WI38 (cell line): Measurements from ENCODE around the gene WDR81.
A peak's percentile ranks its signal among the peaks of the same experiment; 100 is the strongest.
"Not testable (repeated sequence)": the region's sequence is repeated elsewhere in the genome, so short reads cannot be mapped to it uniquely, and the experiment has no call there.

Experiments used
- H3K4me3 ChIP-seq: 2 replicates; pipeline ENCODE4 v1.5.1; 2011; ENCODE audit warnings: low read depth, mild to moderate bottlenecking, control low read depth, low read length
- TF ChIP-seq, protein P1 (sequence below): IDR thresholded peaks from 2 replicates; pipeline ENCODE4 v1.5.1; 2012; ENCODE audit warnings: low read depth, mild to moderate bottlenecking, control low read depth, low read length

WDR81 gene

DNA sequence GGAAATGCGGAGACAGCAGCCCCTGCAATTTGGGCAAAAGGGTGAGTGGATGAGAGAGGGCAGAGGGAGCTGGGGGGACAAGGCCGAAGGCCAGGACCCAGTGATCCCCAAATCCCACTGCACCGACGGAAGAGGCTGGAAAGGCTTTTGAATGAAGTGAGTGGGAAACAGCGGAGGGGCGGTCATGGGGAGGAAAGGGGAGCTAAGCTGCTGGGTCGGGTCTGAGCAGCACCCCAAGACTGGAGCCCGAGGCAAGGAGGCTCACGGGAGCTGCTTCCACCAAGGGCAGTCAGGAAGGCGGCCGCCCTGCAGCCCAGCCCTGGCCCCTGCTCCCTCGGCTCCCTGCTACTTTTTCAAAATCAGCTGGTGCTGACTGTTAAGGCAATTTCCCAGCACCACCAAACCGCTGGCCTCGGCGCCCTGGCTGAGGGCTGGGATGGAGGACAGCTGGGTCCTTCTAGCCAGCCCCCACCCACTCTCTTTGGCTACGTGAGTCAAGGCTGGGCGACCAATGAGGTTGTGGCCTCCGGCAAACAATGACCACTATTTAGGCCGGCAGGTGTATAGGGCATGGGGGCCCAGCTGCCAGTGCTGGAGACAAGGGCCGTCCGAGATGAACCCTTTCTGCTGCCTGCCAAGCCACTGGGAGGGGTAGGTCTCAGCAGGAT lies 37.9 kb downstream of the WDR81 start:
- peak overlapping the region; percentile 59 for H3K4me3 ChIP-seq

DNA sequence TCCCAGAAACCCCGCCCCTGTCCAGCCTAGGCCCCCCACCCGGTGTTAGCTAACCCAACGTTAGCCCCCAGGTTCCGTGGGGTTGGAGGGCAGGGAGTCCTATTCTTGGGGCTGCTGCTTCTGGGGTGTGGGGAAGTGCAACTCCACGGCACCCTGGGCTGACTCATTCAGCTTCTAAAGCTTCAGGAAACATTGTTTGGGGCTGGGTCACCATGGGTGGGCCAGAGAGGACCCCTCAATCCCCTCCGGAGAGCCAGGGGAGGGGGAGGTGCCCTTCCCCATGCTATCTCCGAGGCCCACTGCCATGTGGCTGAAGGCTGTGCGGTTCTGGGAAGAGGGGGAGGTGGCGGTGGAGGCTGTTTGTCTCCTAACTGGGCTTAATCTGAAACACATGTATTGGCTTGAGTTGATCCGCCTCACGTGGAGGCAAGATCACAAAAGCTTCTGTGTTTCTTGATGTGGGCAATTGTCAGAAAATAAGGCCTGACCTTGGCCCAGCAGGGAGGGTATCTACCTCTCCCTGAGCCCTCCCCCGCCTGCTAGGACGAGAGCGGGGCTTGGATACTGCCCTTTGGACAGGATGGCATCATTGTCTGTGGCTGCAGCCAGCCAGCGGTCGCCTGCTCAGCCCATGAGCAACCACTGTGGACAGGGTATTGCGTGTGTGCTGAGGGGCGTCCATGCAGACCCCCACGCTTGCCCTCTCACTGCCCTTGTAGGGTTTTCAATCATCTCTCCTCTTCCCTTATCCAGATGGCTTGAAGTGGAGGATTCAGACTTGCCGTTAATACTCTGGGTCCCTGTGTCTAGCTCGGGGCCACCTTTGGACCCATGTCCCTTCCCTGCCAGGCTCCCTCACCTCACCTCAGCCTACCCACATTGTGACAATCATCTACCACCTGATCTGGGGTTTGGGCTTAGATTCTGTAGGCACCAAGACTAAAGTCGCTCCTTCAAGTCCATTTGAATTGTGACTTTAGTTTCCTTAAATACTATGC lies 38.7 kb downstream of the WDR81 start:
- peak overlapping the region; percentile 59 for H3K4me3 ChIP-seq

More for the DNA sequence above, 37.9 kb downstream of the WDR81 start:
- TF ChIP-seq, protein P1, sequence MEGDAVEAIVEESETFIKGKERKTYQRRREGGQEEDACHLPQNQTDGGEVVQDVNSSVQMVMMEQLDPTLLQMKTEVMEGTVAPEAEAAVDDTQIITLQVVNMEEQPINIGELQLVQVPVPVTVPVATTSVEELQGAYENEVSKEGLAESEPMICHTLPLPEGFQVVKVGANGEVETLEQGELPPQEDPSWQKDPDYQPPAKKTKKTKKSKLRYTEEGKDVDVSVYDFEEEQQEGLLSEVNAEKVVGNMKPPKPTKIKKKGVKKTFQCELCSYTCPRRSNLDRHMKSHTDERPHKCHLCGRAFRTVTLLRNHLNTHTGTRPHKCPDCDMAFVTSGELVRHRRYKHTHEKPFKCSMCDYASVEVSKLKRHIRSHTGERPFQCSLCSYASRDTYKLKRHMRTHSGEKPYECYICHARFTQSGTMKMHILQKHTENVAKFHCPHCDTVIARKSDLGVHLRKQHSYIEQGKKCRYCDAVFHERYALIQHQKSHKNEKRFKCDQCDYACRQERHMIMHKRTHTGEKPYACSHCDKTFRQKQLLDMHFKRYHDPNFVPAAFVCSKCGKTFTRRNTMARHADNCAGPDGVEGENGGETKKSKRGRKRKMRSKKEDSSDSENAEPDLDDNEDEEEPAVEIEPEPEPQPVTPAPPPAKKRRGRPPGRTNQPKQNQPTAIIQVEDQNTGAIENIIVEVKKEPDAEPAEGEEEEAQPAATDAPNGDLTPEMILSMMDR, result no peak

GRCh38 chr17:1764284-1764683 lies 39.8 kb downstream of the WDR81 start:
- TF ChIP-seq, protein P1, result no peak
- H3K4me3 ChIP-seq, result no peak overlapping the region

More for the DNA sequence above, 38.7 kb downstream of the WDR81 start:
- TF ChIP-seq, protein P1, result no peak

DNA sequence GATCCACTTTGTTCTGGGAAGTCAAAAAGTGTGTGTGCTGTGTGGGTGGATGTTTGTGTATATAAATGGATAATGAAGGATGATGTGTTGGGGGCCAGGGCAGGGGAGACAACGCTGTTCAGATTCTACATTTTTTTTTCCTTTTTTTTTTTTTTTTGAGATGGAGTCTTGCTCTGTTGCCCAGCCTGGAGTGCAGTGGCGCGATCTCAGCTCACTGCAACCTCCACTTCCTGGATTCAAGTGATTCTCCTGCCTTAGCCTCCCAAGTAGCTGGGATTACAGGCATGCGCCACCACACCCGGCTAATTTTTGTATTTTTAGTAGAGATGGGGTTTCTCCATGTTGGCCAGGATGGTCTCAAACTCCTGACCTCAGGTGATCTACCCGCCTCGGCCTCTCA lies 40.2 kb downstream of the WDR81 start:
- H3K4me3 ChIP-seq, result not testable (repeated sequence)

DNA sequence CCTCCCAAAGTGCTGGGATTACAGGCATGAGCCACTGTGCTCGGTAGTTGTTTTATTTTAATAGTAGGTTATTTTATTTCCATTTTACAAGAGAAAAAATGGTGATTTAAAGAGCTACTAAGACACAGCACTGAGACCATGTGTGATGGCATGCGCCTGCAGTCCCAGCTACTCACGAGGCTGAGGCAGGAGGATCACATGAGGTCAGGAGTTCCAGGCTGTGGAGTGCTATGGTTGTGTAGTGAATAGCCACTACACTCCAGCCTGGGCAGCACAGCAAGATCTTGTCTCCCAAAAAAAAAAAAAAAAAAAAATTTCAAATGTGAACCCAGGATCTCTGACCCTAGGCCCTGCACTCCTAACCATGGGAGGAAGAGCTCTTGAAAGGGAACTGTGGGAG lies 41.1 kb downstream of the WDR81 start:
- TF ChIP-seq, protein P1, result no peak
- no peak overlapping the region for H3K4me3 ChIP-seq

- H3K4me3 ChIP-seq, result no peak overlapping the region
- TF ChIP-seq, protein P1, result no peak
Measured at GRCh38 chr17:1766382-1767135, 42.1 kb downstream of the WDR81 start.

DNA sequence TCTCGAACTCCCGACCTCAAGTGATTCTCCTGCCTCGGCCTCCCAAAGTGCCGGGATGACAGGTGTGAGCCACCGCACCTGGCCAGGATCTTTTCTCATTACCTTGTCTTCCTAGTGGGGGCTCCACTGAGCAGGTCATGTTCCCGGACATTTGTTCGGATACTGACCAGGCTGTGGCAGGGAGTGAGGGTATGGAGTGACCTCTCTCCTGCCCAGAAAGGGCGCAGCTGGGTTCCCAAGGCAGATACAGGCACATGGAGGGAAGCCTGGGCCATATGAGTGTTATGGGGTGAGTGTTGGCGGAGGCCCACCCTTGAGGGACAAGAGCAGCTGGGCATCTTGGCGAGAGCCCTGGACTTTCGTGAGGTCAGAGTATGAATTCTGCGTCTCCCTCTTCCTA lies 42.9 kb downstream of the WDR81 start:
- TF ChIP-seq, protein P1, result no peak
- no peak overlapping the region for H3K4me3 ChIP-seq
